ENCODE data around the gene DDX11.
"Not testable (repeated sequence)": the region's sequence is repeated elsewhere in the genome, so short reads cannot be mapped to it uniquely, and the experiment has no call there.

DDX11 gene

GRCh38 chr12:31073527-31074332, at the start of gene DDX11:
Gene DDX11 (plus strand): TSS chr12:31073860. CDS start chr12:31078394, 4,534 bp downstream.
- DNase-seq: peak; percentile 99

- no peak for DNase-seq
These were observed 47.5 kb upstream of the DDX11 start for GRCh38 chr12:31026202-31026601.

- DNase-seq: not testable (repeated sequence)
These were observed 46.7 kb upstream of the DDX11 start for GRCh38 chr12:31027006-31027405.

GRCh38 chr12:31029468-31029867, 44.2 kb upstream of the DDX11 start:
- DNase-seq: no peak

GRCh38 chr12:31029916-31030562, 43.6 kb upstream of the DDX11 start:
- DNase-seq: no peak

GRCh38 chr12:31031951-31032335, 41.7 kb upstream of the DDX11 start:
- DNase-seq: no peak

- no peak for DNase-seq
These were observed 40.5 kb upstream of the DDX11 start for GRCh38 chr12:31033146-31033545.

GRCh38 chr12:31033681-31034080, 40.0 kb upstream of the DDX11 start:
- DNase-seq: no peak

GRCh38 chr12:31034372-31034771, 39.3 kb upstream of the DDX11 start:
- no peak for DNase-seq

- DNase-seq: no peak
These were observed 38.4 kb upstream of the DDX11 start for GRCh38 chr12:31035226-31035625.

- no peak for DNase-seq
These were observed 37.5 kb upstream of the DDX11 start for GRCh38 chr12:31035967-31036665.

- DNase-seq: no peak
These were observed 36.6 kb upstream of the DDX11 start for GRCh38 chr12:31037028-31037427.

GRCh38 chr12:31037931-31038330, 35.7 kb upstream of the DDX11 start:
- DNase-seq: no peak

- DNase-seq: no peak
These were observed 32.6 kb upstream of the DDX11 start for GRCh38 chr12:31041033-31041564.

- not testable (repeated sequence) for DNase-seq
These were observed 23.5 kb upstream of the DDX11 start for GRCh38 chr12:31050143-31050542.

- DNase-seq: not testable (repeated sequence)
These were observed 23.1 kb upstream of the DDX11 start for GRCh38 chr12:31050548-31050947.

- DNase-seq: not testable (repeated sequence)
These were observed 22.0 kb upstream of the DDX11 start for GRCh38 chr12:31051692-31052091.

GRCh38 chr12:31052121-31052520, 21.5 kb upstream of the DDX11 start:
- not testable (repeated sequence) for DNase-seq

- DNase-seq: not testable (repeated sequence)
These were observed 20.8 kb upstream of the DDX11 start for GRCh38 chr12:31052666-31053439.

- not testable (repeated sequence) for DNase-seq
These were observed 19.7 kb upstream of the DDX11 start for GRCh38 chr12:31053944-31054343.

- no peak for DNase-seq
These were observed 16.0 kb upstream of the DDX11 start for GRCh38 chr12:31057671-31058070.

GRCh38 chr12:31066196-31066595, 7.5 kb upstream of the DDX11 start:
- DNase-seq: not testable (repeated sequence)

- peak; percentile 95 for DNase-seq
These were observed 6.0 kb upstream of the DDX11 start for GRCh38 chr12:31067656-31068055.

All from NCI-H82 (cell line).